Muscle of back (tissue), 11 donors: ENCODE measurements around the gene AGAP2. TPM values are rescaled to one million over a fixed set of nuclear protein-coding genes. Genes with fewer than 3 reads are reported as not detected.
"Not testable (repeated sequence)": the region's sequence is repeated elsewhere in the genome, so short reads cannot be mapped to it uniquely, and the experiment has no call there.

Source experiments
- DNase-seq, 3 donors: peaks; one replicate each; pipeline versions ENCODE4 v3.0.0 to v3.0.0-alpha.2; 2013
- polyA plus RNA-seq, 10 donors: library from polyadenylated mRNA; unstranded; fragments of 120-200 nt; gene quantifications; one replicate each; pipeline ENCODE4 v1.2.1, GENCODE V29; 2013; ENCODE audit not compliant: insufficient read length in 10 of 10

Gene AGAP2
- polyA plus RNA-seq, 10 donors = 5.6 to 12.5 (median 7.3) TPM

DNA sequence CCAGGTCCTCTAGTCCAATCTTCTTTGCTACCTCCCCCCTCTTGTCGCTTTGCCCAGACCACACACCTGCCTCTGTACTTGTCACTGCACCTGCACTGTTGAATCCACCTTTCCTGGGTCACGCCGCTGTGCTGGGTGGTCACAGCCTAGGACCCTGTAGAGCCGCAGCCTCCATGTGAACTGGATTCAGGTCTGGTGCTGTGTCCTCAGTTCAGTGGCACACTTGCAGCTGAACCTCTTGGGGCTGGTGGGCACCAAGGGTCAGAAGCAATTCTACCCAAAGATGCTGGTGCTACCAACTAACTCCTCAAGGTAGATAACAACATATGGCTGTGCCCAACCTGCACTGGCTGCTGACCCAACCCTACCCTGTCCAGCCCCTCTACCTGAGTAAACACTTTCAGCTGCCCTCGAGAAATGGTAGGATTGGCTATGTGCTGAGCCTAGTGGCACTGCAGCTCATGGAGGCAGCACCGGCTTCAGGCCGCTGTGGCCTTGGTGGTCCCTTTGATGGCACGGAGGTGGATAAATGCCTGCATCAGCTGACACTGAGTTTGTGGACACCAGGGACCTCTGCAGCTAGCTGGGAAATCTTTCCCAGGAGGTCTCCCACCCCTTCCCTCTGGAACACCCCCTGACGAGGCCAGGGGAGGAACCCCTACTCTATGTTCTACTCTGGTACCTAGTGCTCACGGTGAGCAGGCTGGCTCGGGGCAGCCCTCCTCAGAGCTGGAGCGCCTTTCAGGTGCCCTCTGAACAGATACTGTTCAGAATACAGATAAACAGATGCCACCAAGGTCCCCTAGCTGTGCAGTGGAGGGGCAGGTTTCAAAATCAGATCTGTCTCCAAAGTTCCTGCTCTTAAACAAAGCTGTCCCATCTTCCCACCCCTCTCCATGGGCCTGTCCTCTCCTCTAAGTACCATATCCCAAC is 14.3 kb downstream of the AGAP2 start:
- DNase-seq = peak in 1 of 3 donors; percentile 7

DNA sequence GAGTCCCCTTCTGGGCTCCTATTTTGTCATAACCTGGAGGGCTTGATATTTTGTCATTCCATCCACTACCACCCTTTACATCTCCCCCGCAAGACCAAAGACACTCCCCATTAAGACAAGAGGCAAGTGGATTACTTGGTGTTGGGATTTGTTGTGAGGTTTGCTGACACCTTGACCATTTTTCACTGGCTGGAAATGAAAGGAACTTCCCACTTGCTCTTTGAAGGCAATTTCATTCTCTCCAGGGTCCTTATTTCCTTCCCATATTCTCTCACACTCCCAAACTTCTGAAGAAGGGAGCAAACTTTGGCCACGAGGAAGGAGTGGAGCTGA is 14.9 kb downstream of the AGAP2 start:
- peak in 1 of 3 donors; percentile 2 for DNase-seq

DNA sequence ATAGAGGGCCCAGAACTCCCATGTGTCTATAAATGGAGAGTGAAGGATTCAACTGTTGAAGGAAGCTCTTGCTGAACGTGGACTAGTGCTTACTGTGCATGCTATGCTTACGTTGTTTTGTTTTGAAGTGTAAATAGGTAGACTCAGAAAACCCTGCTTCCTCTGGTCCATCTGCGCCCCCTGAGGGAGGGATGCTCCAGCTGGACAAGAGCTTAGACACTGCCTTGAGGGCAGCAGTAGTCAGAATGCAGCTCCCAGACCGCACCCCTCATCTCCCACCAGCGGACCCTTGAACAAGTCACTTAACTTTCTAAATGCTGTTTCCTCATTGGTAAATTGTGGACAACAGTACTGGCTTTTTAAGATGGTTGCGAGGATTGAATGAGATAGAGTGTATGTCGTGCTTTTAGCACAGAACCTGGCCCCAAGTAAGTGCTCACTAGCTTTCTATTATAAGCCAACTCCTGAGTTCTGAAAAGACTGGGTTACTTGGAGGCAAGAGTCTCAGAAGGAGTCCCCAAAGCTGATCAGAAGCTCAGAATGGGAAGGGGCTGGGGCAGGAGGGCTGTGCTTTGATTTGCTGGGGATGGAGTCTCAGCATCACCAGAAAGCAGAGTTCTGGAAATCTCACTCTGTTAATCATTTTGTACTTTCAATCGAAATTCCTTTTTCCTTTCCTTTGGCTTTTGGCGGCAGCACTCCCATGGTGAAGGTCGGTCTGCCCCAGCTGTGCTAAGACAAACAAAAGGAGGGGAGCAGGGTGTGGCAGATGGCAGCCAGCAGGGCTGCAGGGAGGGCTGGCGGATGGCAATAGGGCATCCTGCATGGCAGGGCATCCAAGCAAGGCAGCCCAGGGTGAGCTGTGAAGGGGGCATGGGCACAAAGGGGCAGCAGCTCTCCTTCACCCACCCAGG is 15.6 kb downstream of the AGAP2 start:
- DNase-seq = peak in 1 of 3 donors; percentile 7

DNA sequence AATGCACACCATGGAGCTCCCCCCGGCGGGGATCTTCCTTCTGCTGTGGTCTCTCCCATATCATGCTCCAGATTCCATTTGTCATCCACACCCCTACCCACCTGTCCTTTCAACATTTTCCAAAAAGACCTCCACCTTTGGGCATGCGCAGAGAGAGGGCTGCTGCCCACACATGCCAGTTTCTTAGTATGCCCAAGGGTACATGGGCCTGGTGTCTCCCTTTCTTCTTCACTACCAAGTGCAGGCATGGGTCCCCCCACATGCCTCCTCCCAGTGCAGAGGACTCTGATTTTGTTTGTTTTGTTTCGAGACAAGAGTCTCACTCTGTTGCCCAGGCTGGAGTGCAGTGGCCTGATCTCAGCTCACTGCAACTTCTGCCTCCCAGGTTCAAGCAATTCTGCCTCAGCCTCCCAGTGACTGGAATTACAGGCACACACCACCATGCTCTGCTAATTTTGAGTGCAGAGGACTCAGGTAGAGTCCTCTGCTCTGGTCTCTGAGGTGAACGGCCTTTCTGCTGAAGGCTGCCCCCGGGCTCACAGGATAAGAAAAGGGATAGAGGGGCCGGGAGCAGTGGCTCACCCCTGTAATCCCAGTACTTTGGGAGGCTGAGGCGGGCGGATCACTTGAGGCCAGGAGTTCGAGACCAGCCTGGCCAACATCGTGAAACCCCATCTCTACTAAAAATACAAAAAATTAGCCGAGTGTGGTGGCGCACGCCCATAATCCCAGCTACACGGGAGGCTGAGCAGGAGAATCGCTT is 16.5 kb downstream of the AGAP2 start:
- DNase-seq = not testable (repeated sequence)

DNA sequence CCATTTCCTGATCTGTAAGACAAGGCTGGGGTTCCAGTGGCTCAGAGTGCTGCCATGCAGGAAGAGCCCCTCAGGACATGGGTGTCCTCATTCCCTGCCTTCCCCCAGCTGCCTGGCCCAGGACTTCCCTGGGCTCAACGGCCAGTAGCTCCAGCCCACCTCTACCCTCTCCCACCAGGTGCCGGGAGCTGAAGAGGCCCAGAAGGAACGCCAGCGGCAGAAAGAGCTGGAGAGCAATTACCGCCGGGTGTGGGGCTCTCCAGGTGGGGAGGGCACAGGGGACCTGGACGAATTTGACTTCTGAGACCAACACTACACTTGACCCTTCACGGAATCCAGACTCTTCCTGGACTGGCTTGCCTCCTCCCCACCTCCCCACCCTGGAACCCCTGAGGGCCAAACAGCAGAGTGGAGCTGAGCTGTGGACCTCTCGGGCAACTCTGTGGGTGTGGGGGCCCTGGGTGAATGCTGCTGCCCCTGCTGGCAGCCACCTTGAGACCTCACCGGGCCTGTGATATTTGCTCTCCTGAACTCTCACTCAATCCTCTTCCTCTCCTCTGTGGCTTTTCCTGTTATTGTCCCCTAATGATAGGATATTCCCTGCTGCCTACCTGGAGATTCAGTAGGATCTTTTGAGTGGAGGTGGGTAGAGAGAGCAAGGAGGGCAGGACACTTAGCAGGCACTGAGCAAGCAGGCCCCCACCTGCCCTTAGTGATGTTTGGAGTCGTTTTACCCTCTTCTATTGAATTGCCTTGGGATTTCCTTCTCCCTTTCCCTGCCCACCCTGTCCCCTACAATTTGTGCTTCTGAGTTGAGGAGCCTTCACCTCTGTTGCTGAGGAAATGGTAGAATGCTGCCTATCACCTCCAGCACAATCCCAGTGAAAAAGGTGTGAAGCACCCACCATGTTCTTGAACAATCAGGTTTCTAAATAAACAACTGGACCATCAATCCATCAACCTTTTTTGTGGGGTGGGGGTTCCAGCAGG is 17.6 kb downstream of the AGAP2 start:
- DNase-seq = no peak

DNA sequence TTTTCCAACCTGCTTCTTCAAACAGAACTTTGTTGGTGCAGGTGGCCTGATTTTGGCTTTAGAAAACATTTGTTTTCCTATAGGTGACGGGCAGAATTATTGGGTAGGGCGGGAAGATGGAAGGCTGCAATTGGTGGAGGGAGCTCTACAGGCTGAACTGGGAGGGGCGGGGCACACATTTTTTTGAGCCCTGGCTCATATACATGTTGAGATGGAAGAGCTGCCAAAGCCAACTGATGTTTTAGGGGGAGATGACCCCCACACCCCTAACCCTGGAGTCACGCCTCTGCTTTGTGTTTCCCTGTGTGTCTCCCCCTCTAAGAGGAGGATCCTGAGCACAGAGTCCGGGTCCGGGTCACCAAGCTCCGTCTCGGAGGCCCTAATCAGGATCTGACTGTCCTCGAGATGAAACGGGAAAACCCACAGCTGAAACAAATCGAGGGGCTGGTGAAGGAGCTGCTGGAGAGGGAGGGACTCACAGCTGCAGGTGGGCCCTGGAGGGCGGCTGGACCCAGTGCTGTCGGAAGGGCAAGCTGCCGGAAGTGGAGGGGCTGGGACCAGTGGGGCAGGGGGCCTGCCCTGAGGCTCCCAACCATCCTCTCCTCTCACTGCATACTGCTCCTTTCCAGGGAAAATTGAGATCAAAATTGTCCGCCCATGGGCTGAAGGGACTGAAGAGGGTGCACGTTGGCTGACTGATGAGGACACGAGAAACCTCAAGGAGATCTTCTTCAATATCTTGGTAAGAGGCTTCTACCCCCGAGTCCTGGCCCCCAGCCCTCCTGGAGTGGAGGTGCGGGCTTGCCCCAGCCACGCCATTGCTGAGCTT is 18.6 kb downstream of the AGAP2 start:
- DNase-seq = no peak

DNA sequence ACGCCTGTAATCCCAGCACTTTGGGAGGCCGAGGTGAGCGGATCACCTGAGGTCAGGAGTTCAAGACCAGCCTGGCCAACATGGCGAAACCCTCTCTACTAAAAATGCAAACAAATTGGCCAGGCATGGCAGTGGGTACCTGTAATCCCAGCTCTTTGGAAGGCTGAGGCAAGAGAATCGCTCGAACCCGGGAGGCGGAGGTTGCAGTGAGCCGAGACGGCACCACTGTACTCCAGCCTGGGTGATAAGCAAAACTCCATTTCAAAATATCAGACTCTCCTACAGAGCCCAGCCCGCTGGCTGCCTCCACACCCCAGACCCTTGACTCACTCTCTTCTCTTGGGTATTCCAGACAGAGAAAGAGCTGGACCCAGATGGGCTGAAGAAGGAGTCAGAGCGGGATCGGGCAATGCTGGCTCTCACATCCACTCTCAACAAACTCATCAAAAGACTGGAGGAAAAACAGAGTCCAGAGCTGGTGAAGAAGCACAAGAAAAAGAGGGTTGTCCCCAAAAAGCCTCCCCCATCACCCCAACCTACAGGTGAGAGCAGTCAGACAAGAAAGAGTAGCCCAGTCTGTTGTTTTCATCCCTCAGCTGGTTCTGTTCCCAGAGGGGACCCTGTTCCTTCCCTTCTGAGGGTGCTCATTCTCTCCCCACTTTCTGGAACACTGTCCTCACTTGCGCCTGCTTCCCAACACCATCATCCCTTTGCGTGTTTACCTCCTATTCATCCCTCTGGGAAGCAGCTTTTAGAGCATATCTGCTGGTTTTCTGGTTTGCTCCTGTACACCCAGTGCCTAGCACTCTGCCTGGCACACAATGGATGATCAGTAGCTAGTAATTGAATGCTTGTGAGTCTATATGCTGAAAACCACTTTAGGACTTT is 19.7 kb downstream of the AGAP2 start:
- no peak for DNase-seq

DNA sequence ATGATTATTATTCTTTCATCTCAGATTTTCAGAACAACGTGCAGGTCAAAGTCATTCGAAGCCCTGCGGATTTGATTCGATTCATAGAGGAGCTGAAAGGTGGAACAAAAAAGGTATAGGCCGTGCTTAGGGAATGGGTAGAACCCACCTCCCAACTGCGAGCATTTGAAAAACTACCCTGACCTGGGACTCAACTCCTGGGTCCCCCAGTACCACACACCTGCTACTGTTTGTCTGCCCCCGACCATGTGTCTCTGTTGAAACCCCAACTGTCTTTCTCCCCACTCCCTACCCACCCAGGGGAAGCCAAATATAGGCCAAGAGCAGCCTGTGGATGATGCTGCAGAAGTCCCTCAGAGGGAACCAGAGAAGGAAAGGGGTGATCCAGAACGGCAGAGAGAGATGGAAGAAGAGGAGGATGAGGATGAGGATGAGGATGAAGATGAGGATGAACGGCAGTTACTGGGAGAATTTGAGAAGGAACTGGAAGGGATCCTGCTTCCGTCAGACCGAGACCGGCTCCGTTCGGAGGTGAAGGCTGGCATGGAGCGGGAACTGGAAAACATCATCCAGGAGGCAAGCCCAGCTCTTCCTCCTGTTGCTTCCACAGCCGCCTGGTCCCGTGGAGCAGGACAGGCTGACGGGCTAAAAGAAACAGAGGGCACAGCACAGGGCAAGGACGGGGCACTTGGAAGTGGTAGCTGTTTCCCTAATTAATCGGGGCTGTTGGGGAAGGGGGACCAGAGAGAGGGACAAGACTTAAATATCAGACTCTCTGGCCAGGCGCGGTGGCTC is 20.5 kb downstream of the AGAP2 start:
- no peak for DNase-seq

DNA sequence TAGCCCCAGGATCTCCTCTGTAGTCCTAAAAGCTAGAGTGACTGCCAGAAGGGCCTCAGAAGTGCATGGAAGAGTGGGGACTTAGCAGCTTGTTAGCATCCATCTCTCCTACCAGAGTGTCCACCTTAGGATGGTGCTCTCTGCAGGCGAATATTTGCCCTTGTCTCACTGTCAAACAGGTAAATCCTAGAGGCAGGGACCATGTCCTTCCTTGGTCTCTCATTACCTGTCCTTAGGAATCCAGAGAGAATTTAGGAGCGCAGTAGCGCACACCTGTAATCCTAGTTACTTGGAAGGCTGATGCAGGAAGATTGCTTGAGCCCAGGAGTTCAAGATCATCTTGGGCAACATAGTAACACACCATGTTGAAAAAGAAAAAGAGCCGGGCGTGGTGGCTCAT is 21.4 kb downstream of the AGAP2 start:
- DNase-seq = no peak

DNA sequence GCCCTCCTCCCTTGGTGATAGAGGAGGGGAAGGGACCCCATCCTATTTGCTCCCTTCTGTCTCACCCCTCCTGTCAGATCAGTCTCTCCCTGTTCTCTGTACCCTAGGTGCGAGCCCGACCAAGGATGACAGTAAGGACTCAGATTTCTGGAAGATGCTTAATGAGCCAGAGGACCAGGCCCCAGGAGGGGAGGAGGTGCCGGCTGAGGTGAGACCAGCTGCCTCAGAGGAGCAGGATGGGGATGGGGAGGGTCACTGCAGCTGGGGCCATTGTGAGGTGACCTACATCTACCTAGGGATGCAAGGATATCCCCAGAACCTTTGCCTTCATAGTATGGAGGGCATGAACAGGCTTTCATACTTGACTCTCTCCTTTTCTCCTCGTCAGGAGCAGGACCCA is 22.2 kb downstream of the AGAP2 start:
- no peak for DNase-seq

DNA sequence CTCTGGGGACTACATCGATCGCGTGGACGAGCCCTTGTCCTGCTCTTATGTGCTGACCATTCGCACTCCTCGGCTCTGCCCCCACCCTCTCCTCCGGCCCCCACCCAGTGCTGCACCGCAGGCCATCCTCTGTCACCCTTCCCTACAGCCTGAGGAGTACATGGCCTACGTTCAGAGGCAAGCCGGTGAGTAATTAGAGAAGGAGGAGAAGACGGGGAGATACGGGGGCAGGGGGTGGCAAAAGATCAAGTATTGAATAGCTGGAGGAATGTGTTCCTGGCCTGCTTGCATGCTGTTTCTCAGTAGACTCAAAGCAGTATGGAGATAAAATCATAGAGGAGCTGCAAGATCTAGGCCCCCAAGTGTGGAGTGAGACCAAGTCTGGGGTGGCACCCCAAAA is 22.8 kb downstream of the AGAP2 start:
- DNase-seq = no peak

DNA sequence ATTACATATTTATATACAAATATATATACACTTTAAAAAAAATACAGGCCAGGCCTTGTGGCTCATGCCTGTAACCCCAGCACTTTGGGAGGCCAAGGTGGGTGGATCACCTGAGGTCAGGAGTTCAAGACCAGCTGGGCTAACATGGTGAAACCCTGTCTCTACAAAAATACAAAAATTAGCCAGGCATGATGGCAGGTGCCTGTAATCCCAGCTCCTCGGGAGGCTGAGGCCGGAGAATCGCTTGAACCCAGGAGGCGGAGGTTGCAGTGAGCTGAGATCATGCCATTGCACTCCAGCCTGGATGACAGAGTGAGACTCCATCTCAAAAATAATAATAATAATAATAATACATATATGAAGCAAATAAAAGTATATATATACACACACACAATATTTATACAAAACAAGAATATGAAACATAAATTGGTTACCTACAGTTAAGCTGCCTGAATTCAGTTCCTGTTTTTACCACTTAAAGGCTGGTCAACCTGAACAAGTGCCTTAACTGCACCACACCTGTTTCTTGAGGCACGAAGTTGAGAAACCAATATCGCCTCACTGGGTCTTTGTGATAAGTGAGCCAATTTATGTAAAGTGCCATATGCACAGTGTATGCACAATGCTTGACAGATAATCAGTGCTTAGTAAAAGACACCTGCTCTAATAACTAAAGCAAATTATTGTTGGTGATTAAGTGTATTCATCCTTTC is 23.4 kb downstream of the AGAP2 start:
- not testable (repeated sequence) for DNase-seq

DNA sequence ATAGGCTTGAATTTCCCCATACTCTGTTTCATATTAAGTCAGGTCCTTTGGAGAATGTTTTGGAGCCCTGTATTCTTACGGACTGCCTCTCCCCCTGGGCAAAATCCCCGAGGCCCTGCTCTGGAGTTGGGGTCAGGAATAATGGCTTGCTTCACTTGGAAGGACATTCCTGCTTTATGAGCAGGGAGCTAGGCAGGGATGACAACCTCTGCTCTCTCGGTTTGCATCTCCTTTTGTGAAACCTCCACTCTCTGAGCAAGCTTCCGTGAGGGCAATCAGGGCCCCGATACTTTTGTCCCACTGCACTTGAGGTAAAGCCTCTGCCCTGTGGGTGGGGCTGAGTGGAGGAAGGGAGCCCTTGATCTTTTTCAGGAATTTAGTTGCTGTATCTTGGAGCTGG is 25.3 kb downstream of the AGAP2 start:
- no peak for DNase-seq

DNA sequence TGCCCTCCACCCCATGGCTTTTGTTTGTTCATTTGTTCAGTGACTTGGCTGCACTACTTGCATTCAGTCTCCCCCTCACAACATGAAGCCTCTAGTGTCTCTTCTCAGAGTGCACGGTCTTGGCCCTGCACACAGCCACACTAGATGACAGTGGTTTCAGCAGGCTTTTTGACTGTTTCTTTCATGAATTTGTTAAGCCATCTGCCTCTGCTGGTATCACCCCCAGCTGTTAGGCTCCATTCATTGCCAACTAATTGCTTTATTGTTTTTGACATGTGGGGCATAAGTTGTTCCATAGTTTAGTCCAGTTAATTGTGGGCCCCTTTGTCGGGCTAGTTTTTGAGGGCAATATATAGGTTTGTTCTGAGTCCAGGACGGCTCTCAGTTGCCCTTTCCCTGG is 25.8 kb downstream of the AGAP2 start:
- DNase-seq = no peak

DNA sequence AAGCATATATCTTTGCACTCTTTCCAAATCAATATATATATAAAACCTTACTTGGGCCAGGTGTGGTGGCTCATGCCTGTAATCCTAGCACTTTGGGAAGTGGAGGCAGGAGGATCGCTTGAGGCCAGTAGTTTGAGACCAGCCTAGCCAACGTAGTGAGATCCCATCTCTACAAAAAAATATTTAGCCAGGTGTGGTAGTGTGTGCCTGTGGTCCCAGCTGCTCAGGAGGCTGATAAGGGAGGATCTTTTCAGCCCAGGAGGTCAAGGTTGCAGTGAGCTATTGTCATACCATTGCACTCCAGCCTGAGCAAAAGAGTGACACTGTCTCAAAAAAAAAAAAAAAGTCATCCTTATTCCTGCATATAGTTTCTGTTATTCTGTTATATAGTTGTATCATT is 30.2 kb downstream of the AGAP2 start:
- DNase-seq = no peak

DNA sequence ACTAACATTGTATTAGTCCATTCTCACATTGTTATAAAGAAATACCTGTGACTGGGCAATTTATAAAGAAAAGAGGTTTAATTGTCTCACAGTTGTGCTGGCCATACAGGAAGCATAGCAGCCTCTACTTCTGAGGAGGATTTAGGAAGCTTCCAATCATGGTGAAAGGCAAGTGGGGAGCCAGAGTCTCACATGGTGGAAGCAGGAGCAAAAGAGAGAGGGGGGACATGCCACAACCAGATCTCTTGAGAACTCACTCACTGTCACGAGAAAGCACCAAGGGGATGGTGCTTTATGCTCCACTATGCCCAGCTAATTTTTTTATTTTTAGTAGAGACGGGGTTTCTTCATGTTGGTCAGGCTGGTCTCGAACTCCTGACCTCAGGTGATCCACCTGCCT is 31.3 kb downstream of the AGAP2 start:
- no peak for DNase-seq

DNA sequence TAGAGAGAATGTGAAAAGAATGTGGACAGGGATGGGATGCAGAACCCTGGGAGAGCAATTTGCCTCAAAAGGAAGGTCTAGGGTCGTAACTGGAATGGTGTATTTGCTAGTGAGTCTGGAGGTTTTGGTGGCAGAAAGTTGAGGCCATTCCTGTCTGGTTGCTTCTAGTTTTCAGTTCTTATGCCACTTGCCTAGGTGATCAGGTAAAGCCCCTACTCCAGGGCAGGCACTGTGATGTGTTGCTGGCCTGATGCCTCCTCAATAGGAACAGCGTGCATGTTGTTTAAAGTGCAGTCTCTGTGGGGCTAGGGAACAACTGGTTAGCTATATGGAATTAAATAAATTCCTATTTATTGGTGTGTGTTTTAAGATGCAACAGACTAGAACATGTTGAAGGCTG is 38.2 kb downstream of the AGAP2 start:
- DNase-seq = no peak
